Natural killer cell (primary cell): ENCODE data around the gene ADCY9. TPM values are rescaled to one million over a fixed set of nuclear protein-coding genes. Genes with fewer than 3 reads are reported as not detected.

ENCODE experiments used
- ATAC-seq, 3 donors: fragments of 150-1000 bp in 2 of 3; fragments of 200-7000 bp in 1 of 3; cut with Tn5 transposase; 1 replicate in 1 of 3; 2 replicates in 2 of 3; pipeline ENCODE4 v1.10.0; 2021; ENCODE audit warnings: mild to moderate bottlenecking in 2 of 3, moderate library complexity in 2 of 3
- DNase-seq, 2 donors: peaks; one replicate each; pipeline versions ENCODE4 v3.0.0 to v3.0.0-alpha.2; 2013 to 2021; ENCODE audit warnings: mixed read lengths in 1 of 2
- H3K27ac ChIP-seq: one replicate; pipeline ENCODE4 v1.5.1; 2013; ENCODE audit warnings: mild to moderate bottlenecking, low read length
- H3K27me3 ChIP-seq: one replicate; pipeline ENCODE4 v1.6.1; 2013; ENCODE audit warnings: low read length; ENCODE audit not compliant: control insufficient read depth, insufficient read depth
- H3K36me3 ChIP-seq: one replicate; pipeline ENCODE4 v1.6.1; 2013; ENCODE audit warnings: low read length; ENCODE audit not compliant: control insufficient read depth, insufficient read depth
- H3K4me1 ChIP-seq: one replicate; pipeline ENCODE4 v1.6.1; 2013; ENCODE audit warnings: low read length; ENCODE audit not compliant: control insufficient read depth, insufficient read depth
- H3K4me3 ChIP-seq: one replicate; pipeline ENCODE4 v1.5.1; 2013; ENCODE audit warnings: low read length
- H3K9me3 ChIP-seq: one replicate; pipeline ENCODE4 v1.6.1; 2013; ENCODE audit warnings: low read length; ENCODE audit not compliant: control insufficient read depth, insufficient read depth
- H3K27ac Mint-ChIP-seq, 2 donors: one replicate each; pipeline ENCODE4 v1.8.0; 2022; ENCODE audit warnings: mild to moderate bottlenecking in 2 of 2, mixed read lengths in 2 of 2, moderate library complexity in 1 of 2
- H3K27me3 Mint-ChIP-seq, 2 donors: one replicate each; pipeline ENCODE4 v1.8.0; 2022; ENCODE audit warnings: low read depth in 2 of 2, mixed read lengths in 2 of 2
- H3K36me3 Mint-ChIP-seq: one replicate; pipeline ENCODE4 v1.8.0; 2022; ENCODE audit warnings: mixed read lengths
- H3K4me1 Mint-ChIP-seq, 2 donors: one replicate each; pipeline ENCODE4 v1.8.0; 2022; ENCODE audit warnings: mixed read lengths in 2 of 2
- H3K4me3 Mint-ChIP-seq: one replicate; pipeline ENCODE4 v1.8.0; 2022; ENCODE audit warnings: mild to moderate bottlenecking, moderate library complexity, mixed read lengths
- H3K9me3 Mint-ChIP-seq, 2 donors: one replicate each; pipeline ENCODE4 v1.8.0; 2022; ENCODE audit warnings: mixed read lengths in 2 of 2
- WGBS: methylation state at CpG from one replicate; pipeline ENCODE4 v1.1.7; 2013; ENCODE audit warnings: missing lambda C conversion rate; ENCODE audit not compliant: insufficient coverage; 5-methylcytosine and 5-hydroxymethylcytosine counted together
- intact Hi-C: fragments of 100-400 bp; cut with micrococcal nuclease; formaldehyde crosslinking; loops from one replicate; pipeline ENCODE4 v1.14.2; 2022
- total RNA-seq, 4 donors: library from RNA; stranded (reverse); fragments of 120-200 nt in 1 of 4; gene quantifications; one replicate each; pipeline versions ENCODE4 v1.2.3 to v1.2.4, GENCODE V29; 2013 to 2022
- TF ChIP-seq, protein P1 (sequence below): fragments of 200-600 bp; IDR thresholded peaks from one replicate; pipeline ENCODE4 v1.8.0; 2022; ENCODE audit warnings: antibody characterized with exemption

The ADCY9 gene
- total RNA-seq, 3 donors from 2014 or later (not counting 1 experiment from before 2014, with no cell fraction given) = 28.0 to 52.4 (median 38.3) TPM

DNA sequence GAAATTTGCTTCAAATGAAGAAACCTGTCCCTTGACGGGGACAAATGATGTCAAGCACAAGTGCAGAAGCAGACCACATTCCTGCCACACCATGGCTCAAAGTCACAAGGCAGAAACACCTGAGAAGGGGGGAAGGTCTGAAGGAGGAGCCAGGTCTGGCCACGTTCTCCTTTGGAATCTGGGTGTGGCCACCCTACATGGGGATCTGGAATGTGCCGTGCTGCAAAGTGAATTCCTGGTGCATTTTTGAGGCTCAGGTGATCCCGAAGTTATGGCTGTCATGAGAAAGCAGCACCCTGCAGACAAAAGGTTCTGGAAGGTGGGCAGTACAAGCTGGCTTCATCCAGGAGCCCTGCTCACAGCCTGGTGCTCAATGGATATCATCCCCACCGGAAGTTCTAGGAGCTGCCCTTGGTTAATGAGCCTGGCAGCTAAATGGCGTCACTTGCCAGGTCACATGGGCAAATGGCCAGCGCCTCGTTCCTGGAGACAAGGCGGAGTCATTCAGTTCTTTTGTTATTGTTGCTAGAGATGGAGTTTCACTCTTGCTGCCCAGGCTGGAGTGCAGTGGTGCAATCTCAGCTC is 20.1 kb upstream of the ADCY9 start:
- no peaks in the 10 kb centered on the region for H3K4me1 Mint-ChIP-seq
- 78% methylated on average over 9 of the region's 9 CpGs for WGBS

DNA sequence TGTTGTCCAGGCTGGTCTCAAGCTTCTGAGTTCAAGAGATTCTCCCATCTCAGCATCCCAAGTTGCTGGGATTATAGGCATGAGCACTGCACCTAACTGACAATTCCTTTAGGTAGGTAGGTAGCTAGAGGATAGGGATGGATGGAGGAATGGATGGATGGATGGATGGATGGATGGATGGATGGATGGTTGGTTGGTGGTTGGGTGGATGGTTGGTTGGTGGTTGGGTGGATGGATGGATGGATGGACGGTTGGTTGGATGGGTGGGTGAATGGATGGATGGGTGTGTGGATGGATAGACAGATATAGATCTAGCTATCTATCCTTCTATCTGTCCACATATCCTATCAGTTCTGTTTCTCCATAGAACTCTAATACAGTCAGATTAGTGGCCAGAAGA is 19.3 kb upstream of the ADCY9 start:
- WGBS = no CpG with 5 or more reads among the region's 1 CpG
- Mint-ChIP-seq H3K27ac (no peak overlapping the region), H3K9me3 (no peaks in the 10 kb centered on the region), H3K36me3 (no peaks in the 10 kb centered on the region), H3K4me3 (no peak overlapping the region), H3K27me3 (peaks cover 0 to 6% of the 10 kb centered on the region in 2 donors), H3K4me1 (no peaks in the 10 kb centered on the region)
- Histone ChIP-seq H3K36me3 (no peaks in the 10 kb centered on the region), H3K4me1 (no peaks in the 10 kb centered on the region), H3K27me3 (no peaks in the 10 kb centered on the region), H3K27ac (no peak overlapping the region), H3K9me3 (no peaks in the 10 kb centered on the region), H3K4me3 (no peak overlapping the region)
- ATAC-seq (no peak), DNase-seq (no peak)
- intact Hi-C loops = no loop called here
- TF ChIP-seq, protein P1, sequence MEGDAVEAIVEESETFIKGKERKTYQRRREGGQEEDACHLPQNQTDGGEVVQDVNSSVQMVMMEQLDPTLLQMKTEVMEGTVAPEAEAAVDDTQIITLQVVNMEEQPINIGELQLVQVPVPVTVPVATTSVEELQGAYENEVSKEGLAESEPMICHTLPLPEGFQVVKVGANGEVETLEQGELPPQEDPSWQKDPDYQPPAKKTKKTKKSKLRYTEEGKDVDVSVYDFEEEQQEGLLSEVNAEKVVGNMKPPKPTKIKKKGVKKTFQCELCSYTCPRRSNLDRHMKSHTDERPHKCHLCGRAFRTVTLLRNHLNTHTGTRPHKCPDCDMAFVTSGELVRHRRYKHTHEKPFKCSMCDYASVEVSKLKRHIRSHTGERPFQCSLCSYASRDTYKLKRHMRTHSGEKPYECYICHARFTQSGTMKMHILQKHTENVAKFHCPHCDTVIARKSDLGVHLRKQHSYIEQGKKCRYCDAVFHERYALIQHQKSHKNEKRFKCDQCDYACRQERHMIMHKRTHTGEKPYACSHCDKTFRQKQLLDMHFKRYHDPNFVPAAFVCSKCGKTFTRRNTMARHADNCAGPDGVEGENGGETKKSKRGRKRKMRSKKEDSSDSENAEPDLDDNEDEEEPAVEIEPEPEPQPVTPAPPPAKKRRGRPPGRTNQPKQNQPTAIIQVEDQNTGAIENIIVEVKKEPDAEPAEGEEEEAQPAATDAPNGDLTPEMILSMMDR = no peak

More for the DNA sequence above, 20.1 kb upstream of the ADCY9 start:
- Mint-ChIP-seq H3K36me3 (no peaks in the 10 kb centered on the region), H3K9me3 (no peaks in the 10 kb centered on the region), H3K4me3 (no peak overlapping the region), H3K27ac (no peak overlapping the region), H3K27me3 (peaks cover 0 to 6% of the 10 kb centered on the region in 2 donors)
- H3K36me3 ChIP-seq = no peaks in the 10 kb centered on the region
- intact Hi-C loops = no loop called here
- no peaks in the 10 kb centered on the region for H3K4me1 ChIP-seq
- no peak for DNase-seq
- no peak overlapping the region for H3K4me3 ChIP-seq
- TF ChIP-seq, protein P1 = no peak
- ATAC-seq = no peak
- H3K27ac ChIP-seq = no peak overlapping the region
- no peaks in the 10 kb centered on the region for H3K9me3 ChIP-seq
- H3K27me3 ChIP-seq = no peaks in the 10 kb centered on the region

DNA sequence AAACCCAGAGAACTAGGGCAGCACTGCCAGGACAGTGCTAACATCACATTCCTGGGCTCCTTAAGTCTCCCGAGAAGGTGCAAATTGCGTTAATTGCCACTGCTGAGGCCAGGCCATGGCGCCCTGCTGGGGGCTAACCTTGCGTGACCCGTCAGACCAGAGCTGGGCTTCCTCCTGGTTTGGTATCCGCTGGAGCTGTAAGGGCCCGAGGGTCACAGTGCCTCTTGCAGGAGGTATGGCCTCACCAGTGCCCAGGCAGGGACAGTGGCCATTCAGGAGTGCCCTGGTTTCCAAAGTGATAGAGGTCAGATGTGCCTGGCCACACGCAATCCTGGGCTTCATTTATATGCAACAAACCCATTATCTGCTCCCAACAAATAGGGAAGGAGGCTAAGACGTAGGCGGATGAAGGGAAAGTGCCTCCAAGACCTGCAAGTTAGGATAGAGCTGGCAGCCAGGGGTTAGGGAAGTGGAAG is 17.7 kb upstream of the ADCY9 start:
- WGBS = 94% methylated on average over 10 of the region's 10 CpGs
- H3K9me3 ChIP-seq = no peaks in the 10 kb centered on the region
- Mint-ChIP-seq H3K9me3 (no peaks in the 10 kb centered on the region), H3K36me3 (no peaks in the 10 kb centered on the region), H3K4me3 (no peak overlapping the region), H3K27me3 (peaks cover 0 to 10% of the 10 kb centered on the region in 2 donors), H3K4me1 (no peaks in the 10 kb centered on the region), H3K27ac (no peak overlapping the region)
- H3K4me1 ChIP-seq = no peaks in the 10 kb centered on the region
- H3K4me3 ChIP-seq = no peak overlapping the region
- no peak overlapping the region for H3K27ac ChIP-seq
- TF ChIP-seq, protein P1 = no peak
- ATAC-seq (no peak), DNase-seq (no peak)
- H3K27me3 ChIP-seq = no peaks in the 10 kb centered on the region
- intact Hi-C loops = no loop called here
- no peaks in the 10 kb centered on the region for H3K36me3 ChIP-seq

DNA sequence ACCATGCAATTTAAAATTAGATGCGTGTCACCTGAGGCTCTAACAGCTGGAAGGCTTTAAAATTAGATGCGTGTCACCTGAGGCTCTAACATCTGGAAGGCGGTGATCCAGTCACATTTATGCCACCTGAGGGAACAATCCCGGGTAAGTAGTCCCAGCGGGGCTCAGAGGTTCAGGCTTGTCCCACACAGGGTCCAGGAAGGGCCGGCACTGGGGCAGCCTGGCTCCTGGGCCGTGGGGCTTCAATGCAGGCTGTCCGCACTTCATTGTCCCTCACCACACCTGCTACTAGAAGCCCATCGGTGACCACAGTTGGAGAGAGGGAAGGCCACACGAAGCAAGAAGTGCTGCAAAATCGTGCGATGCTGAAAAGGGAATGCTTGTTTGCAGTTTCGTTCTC is 15.4 kb upstream of the ADCY9 start:
- Histone ChIP-seq H3K4me3 (no peak overlapping the region), H3K9me3 (no peaks in the 10 kb centered on the region), H3K27ac (no peak overlapping the region), H3K36me3 (no peaks in the 10 kb centered on the region), H3K27me3 (no peaks in the 10 kb centered on the region), H3K4me1 (no peaks in the 10 kb centered on the region)
- ATAC-seq (no peak), DNase-seq (no peak)
- intact Hi-C loops = no loop called here
- H3K4me1 Mint-ChIP-seq = no peaks in the 10 kb centered on the region
- H3K4me3 Mint-ChIP-seq = no peak overlapping the region
- TF ChIP-seq, protein P1 = no peak
- no peaks in the 10 kb centered on the region for H3K9me3 Mint-ChIP-seq
- H3K36me3 Mint-ChIP-seq = no peaks in the 10 kb centered on the region
- no peak overlapping the region for H3K27ac Mint-ChIP-seq
- H3K27me3 Mint-ChIP-seq = peaks cover under 1 to 7% of the 10 kb centered on the region in 2 donors
- 73% methylated on average over 13 of the region's 13 CpGs for WGBS
